Muscle of leg (tissue), 11 donors: ENCODE measurements around the gene CFAP410. TPM values are rescaled to one million over a fixed set of nuclear protein-coding genes. Genes with fewer than 3 reads are reported as not detected.
"Not testable (repeated sequence)": the region's sequence is repeated elsewhere in the genome, so short reads cannot be mapped to it uniquely, and the experiment has no call there.

ENCODE experiments used
- DNase-seq: peaks from one replicate; pipeline ENCODE4 v3.0.0; 2013
- H3K27ac ChIP-seq: one replicate; pipeline ENCODE4 v1.5.1; 2013; ENCODE audit warnings: mild to moderate bottlenecking, low read length, control low read depth
- H3K27me3 ChIP-seq: one replicate; pipeline ENCODE4 v1.6.1; 2013; ENCODE audit warnings: low read length; ENCODE audit not compliant: control insufficient read depth, insufficient read depth
- H3K36me3 ChIP-seq: one replicate; pipeline ENCODE4 v1.6.1; 2013; ENCODE audit warnings: low read length; ENCODE audit not compliant: control insufficient read depth, insufficient read depth
- H3K4me1 ChIP-seq: one replicate; pipeline ENCODE4 v1.6.1; 2013; ENCODE audit warnings: low read length; ENCODE audit not compliant: control insufficient read depth, insufficient read depth
- H3K4me3 ChIP-seq: one replicate; pipeline ENCODE4 v1.5.1; 2013; ENCODE audit warnings: low read length, control low read depth
- H3K9me3 ChIP-seq: replicated peaks from 2 replicates; pipeline ENCODE4 v1.6.1; 2013; ENCODE audit warnings: low read depth, low read length; ENCODE audit not compliant: control insufficient read depth
- WGBS: methylation state at CpG from one replicate; pipeline ENCODE4 v1.1.5; 2013; ENCODE audit warnings: missing lambda C conversion rate; ENCODE audit not compliant: insufficient coverage; 5-methylcytosine and 5-hydroxymethylcytosine counted together
- polyA plus RNA-seq, 8 donors: library from polyadenylated mRNA; unstranded; fragments of 120-200 nt; gene quantifications; one replicate each; pipeline versions ENCODE4 v1.2.1 to v1.2.3, GENCODE V29; 2013; ENCODE audit warnings: inconsistent platforms in 1 of 8, low replicate concordance in 1 of 8; ENCODE audit not compliant: insufficient read length in 8 of 8, insufficient read depth in 1 of 8
- total RNA-seq: library from RNA; stranded (reverse); fragments of 120-200 nt; gene quantifications from one replicate; pipeline ENCODE4 v1.2.4, GENCODE V29; 2013

Gene CFAP410
- total and polyA plus RNA-seq, 9 donors = 15.9 to 23.9 (median 19.8) TPM

DNA sequence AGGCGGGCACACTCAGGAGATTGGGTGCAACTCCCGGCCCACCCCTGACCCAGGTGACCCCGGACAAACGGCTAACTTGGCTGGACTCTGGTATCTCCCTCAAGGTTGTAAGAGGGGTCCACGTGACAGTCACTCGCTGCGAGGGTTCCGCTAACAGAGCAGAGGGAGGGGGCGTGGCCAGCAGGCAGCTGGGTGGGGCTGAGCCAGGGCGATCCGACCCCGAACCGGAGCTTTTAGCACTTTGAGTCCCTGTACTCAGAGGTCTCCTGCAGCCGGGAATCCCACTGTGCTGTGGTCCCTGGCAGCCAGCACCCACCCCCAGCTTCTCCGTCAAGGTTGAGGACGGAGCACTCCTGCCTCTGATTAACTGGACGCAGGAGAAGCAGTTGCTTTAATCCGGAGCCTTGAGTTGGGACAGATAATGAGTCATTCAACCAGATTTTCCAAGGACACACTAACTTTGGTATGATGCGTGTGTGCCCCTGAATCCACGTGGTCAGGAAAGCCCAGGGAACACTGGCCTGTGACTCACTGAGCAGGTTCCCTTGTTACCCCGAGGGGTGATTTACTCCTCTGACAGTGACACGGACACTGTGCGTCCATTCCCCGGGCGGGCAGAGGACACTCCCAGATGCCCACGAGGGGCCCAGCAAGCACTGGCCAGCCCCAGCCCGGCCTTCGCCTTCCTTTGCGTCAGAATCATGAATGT lies 31.0 kb upstream of the CFAP410 start:
- peaks cover 23% of the 10 kb centered on the region for H3K27me3 ChIP-seq
- no peak for DNase-seq
- H3K4me1 ChIP-seq = peaks cover 5% of the 10 kb centered on the region
- H3K36me3 ChIP-seq = no peaks in the 10 kb centered on the region
- H3K27ac ChIP-seq = no peak overlapping the region
- H3K9me3 ChIP-seq = no peaks in the 10 kb centered on the region
- no peak overlapping the region for H3K4me3 ChIP-seq
- 32% methylated on average over 27 of the region's 29 CpGs for WGBS

DNA sequence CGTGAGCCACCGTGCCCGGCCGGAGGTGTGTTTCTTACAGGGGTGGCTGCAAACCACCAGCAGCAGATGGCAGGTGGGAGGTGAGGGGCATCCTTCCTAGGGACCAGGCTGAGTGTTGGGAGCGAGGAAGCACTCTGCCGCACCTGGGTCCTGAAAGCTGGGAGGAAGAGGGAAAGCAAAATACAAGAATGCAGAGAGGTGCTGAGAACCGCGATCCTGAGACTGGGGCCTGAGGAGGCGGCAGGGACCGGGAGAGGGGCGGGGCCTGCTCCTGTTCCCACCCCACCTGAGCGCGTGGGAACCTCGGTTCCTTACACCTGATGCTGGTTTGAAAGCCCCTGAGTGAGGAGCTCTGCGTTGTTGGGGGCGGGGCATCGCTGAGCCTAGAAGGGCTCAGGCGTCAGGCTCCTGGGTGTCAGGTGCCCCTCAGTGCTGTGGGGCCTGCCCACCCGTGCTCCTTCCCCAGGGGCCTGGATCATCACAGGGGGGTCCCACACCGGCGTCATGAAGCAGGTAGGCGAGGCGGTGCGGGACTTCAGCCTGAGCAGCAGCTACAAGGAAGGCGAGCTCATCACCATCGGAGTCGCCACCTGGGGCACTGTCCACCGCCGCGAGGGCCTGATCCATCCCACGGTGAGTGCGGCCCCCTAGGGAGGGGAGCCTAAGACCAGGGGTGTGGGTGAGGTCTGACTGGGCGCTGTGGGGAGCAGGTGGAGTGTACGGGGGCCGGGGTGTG lies 29.7 kb upstream of the CFAP410 start:
- Histone ChIP-seq H3K27ac (no peak overlapping the region), H3K27me3 (peaks cover 22% of the 10 kb centered on the region), H3K4me1 (peaks cover 5% of the 10 kb centered on the region), H3K36me3 (no peaks in the 10 kb centered on the region), H3K9me3 (no peaks in the 10 kb centered on the region), H3K4me3 (no peak overlapping the region)
- 26% methylated on average over 31 of the region's 35 CpGs for WGBS
- no peak for DNase-seq

DNA sequence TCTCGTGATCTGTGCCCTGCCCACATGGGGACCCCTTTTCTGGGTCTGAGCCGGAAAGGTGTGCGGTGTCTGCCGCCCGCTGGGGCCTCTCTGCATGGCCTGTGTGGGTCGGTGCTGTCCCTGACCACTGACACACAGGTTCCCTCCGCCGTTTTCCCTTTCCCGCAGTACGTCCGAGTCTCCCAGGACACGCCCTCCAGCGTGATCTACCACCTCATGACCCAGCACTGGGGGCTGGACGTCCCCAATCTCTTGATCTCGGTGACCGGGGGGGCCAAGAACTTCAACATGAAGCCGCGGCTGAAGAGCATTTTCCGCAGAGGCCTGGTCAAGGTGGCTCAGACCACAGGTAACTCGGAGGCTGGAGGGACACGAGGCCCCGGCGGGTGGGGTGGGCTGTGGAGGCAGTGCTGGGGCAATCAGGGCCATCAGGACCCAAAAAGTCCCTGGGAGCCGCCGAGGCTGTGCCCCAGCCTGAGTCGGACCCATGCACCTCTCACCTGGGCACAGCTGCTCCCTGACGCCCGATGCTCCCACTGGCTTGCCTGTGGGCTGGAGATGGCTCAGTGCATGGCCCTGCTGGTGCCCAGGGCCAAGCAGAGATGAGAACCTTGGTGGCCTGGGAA lies 27.5 kb upstream of the CFAP410 start:
- Histone ChIP-seq H3K27ac (no peak overlapping the region), H3K4me1 (peaks cover 5% of the 10 kb centered on the region), H3K4me3 (no peak overlapping the region), H3K9me3 (peaks cover 3% of the 10 kb centered on the region), H3K36me3 (no peaks in the 10 kb centered on the region), H3K27me3 (peaks cover 21% of the 10 kb centered on the region)
- no peak for DNase-seq
- 90% methylated on average over 23 of the region's 28 CpGs for WGBS

DNA sequence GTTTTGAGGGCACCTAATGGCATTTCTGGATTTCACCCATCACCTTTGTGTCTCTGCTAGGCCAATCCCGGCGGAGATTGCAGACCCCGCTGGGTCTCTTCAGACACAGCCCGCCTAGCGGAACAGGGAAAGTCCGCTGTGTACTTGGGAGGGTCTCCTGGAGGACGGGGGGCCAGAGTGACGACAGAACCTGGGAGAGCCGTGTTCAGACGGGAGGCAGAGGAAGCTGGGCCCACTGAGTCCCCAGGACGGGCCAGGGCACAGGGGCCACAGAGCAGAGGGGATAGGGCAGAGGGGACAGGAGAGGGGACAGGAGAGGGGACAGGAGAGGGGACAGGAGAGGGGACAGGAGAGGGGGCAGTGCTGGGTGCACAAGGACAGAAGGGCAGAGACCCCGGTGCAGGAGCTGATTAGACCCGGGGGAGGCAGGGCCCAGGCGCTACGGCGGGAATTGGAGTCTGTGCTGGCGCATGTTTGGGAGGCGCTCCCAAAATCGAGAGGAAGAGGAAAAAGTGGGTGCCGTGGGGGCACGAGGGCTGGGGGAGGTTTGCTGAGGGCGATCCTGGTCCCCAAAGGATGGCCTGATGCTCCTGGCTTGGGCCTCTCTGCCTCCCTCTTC lies 26.9 kb upstream of the CFAP410 start:
- no peak for DNase-seq
- H3K9me3 ChIP-seq = peaks cover 3% of the 10 kb centered on the region
- peaks cover 19% of the 10 kb centered on the region for H3K27me3 ChIP-seq
- no peak overlapping the region for H3K4me3 ChIP-seq
- peaks cover 5% of the 10 kb centered on the region for H3K4me1 ChIP-seq
- H3K27ac ChIP-seq = no peak overlapping the region
- H3K36me3 ChIP-seq = no peaks in the 10 kb centered on the region
- 89% methylated on average over 19 of the region's 22 CpGs for WGBS

DNA sequence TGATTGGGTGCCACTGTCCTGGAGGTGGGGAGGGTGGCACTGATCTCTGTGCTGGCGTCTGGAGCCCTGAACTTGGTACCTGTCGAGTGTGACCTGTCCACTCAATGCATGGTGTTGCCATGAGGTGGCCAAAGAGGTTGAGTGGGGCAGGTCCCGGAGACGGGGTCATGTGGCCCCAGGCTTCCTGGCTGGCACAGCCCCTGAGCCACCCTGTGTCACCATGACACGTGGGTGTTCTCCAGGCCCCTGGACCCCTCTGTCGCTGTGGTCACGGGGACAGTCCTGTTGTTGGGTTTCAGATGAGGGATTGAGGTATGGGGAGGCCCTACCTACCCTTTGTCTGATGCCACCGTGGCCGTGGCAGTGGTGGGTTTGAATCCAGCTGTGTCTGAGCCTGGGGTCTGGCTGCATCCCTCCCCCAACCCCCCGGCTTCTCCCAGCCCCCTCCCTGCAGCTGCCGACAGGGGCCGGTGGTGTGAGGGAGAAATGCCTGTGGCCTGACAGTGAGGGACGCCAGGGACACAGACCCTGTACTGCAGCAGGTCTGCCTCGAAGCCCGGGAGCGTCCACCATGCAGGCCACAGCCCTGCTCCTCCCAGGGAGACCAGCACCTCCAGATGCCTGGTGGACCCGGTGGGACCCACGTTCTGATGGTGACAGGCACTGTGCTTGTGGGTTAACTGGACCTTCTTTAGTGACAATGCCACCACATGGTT lies 26.2 kb upstream of the CFAP410 start:
- H3K4me3 ChIP-seq = no peak overlapping the region
- no peak overlapping the region for H3K27ac ChIP-seq
- H3K27me3 ChIP-seq = peaks cover 14% of the 10 kb centered on the region
- H3K36me3 ChIP-seq = no peaks in the 10 kb centered on the region
- peaks cover 5% of the 10 kb centered on the region for H3K4me1 ChIP-seq
- H3K9me3 ChIP-seq = peaks cover 3% of the 10 kb centered on the region
- WGBS = 88% methylated on average over 13 of the region's 18 CpGs
- no peak for DNase-seq

DNA sequence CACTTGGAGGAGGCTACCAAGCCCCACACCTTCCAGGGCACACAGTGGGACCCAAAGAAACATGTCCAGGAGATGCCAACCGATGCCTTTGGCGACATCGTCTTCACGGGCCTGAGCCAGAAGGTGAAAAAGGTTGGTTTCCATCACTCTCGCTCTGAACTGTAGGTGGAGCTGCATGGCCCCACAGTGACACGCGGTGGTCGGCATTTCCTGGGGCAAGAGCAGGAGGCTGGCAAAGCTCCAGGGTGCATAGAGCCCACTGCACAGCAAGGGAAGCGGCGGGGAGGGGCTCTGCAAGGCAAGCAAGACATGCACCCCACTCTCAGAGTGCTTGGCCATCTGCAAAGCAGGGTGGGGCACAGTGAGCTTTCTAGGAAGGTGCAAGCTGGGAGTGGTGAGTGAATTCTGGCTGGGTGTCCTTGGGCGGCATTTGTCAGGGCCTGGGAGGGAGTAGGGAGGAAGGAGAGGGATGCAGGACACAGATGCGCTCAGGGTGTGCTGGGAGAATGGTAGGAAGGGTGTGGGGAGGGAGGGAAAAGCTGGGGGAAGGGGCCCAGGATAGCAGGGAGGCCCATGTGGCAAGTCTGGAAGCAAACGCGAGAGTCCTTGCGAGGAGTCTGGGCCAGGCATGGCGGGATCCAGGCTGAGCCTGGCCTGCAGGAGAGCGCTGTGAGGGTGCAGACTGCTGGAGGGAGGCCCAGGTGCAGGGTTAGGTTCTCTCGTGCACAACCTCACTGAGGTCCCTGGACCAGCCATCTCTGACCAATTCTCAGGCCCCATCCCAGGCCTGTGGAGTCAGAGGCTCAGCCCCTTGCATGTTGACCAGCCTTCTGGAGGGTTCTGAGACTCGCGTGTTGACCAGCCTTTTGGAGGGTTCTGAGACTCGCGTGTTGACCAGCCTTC lies 25.2 kb upstream of the CFAP410 start:
- peaks cover 8% of the 10 kb centered on the region for H3K27me3 ChIP-seq
- H3K27ac ChIP-seq = no peak overlapping the region
- no peaks in the 10 kb centered on the region for H3K36me3 ChIP-seq
- no peak for DNase-seq
- no peaks in the 10 kb centered on the region for H3K4me1 ChIP-seq
- 75% methylated on average over 18 of the region's 22 CpGs for WGBS
- H3K9me3 ChIP-seq = peaks cover 3% of the 10 kb centered on the region
- no peak overlapping the region for H3K4me3 ChIP-seq

DNA sequence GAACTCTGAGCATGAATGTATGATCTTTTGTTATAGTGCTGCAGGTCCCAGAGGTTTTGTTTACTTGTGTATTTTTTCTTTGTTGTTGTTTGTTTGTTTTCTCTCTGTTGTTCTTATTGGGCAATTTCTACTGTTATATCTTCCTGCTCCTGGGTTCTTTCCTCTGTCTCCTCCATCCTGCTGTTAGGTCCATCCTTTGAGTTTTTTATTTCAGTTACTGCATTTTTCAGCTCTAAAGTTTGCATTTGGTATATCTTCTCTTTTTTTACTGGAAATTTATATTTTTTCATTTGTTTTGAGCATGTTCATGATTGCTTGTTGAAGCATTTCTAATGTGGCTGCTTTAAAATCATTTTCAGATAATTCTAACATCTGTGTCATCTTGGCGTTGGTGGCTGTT lies 24.1 kb upstream of the CFAP410 start:
- no peaks in the 10 kb centered on the region for H3K4me1 ChIP-seq
- H3K27me3 ChIP-seq = no peaks in the 10 kb centered on the region
- peaks cover 3% of the 10 kb centered on the region for H3K9me3 ChIP-seq
- H3K36me3 ChIP-seq = no peaks in the 10 kb centered on the region
- no peak overlapping the region for H3K27ac ChIP-seq
- WGBS = no CpG with 5 or more reads among the region's 1 CpG
- H3K4me3 ChIP-seq = no peak overlapping the region
- DNase-seq = no peak

DNA sequence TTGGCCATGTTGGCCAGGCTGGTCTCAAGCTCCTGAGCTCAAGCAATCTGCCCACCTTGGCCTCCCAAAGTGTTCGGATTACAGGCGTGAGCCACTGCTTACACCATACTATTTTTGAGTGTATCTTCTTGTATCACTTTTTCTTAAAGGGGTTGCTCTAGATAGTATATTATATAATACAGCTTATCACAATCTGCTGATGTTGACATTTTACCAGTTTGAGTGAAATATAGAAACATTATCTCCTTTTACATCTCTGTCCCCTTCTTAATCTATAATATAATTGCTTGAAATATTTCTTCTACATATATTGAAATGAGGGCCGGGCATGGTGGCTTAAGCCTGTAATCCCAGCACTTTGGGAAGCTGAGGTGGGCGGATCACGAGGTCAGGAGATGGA lies 22.7 kb upstream of the CFAP410 start:
- no CpG with 5 or more reads among the region's 5 CpGs for WGBS
- not testable (repeated sequence) for H3K27ac ChIP-seq, H3K4me3 ChIP-seq, H3K9me3 ChIP-seq, DNase-seq, H3K36me3 ChIP-seq, H3K27me3 ChIP-seq, H3K4me1 ChIP-seq

DNA sequence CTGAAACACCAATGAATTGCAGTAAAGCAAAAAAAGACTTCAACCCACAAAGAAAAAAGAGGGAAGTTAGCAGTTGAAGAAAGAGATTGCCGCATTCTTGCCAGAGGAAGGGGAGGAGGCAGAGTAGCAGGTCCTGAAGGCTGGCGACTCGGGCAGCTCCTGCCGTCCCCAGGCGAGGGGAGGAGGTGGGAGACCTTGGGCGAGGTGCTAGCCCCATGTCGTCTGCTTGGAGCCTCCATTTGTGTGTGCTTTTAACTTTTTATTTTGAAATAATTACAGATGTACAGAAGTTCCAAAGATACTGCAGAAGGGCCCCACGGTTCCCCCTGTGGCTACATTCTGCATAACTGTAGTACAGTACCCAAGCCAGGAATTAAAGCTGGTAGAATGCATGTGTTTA lies 21.0 kb upstream of the CFAP410 start:
- Histone ChIP-seq H3K9me3 (peaks cover 3% of the 10 kb centered on the region), H3K27ac (no peak overlapping the region), H3K27me3 (peaks cover 3% of the 10 kb centered on the region), H3K4me3 (no peak overlapping the region), H3K4me1 (peaks cover 9% of the 10 kb centered on the region), H3K36me3 (no peaks in the 10 kb centered on the region)
- no CpG with 5 or more reads among the region's 8 CpGs for WGBS
- no peak for DNase-seq
